HG03097 (cell line): ENCODE results near the gene OSBPL5.

Source experiments
- ATAC-seq: cut with Tn5 transposase; IDR thresholded peaks from one replicate; pipeline ENCODE4 v1.9.1; 2021; ENCODE audit not compliant: unreplicated experiment, low FRiP score

Gene OSBPL5

DNA sequence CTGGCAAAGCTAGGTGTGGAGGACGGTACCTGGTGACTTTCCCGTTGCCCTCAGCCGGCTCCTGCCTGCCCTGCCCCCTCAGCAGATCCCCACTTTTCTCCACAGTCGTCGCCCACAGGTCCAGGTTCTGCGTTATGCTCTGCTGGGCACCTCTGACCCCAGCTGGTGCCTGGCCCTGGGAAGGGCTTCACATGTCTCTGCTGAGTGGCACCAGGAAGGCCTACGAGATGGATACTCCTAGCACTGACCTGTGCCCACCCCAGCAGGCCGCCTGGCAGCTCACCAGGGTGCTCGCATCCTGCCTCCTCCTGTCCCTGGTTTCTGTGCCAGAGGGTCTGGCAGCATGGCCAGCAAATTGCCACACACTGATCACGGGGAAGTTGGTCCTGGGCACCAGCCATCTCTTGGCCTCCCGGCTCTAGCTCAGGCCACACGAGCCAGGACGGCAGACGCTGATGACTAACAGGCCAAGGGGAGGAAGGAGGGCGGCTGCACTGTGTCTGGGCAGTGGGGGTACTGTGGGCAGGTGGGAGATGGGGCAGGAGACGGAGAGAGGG lies 121.7 kb downstream of the OSBPL5 start:
- ATAC-seq = no peak

DNA sequence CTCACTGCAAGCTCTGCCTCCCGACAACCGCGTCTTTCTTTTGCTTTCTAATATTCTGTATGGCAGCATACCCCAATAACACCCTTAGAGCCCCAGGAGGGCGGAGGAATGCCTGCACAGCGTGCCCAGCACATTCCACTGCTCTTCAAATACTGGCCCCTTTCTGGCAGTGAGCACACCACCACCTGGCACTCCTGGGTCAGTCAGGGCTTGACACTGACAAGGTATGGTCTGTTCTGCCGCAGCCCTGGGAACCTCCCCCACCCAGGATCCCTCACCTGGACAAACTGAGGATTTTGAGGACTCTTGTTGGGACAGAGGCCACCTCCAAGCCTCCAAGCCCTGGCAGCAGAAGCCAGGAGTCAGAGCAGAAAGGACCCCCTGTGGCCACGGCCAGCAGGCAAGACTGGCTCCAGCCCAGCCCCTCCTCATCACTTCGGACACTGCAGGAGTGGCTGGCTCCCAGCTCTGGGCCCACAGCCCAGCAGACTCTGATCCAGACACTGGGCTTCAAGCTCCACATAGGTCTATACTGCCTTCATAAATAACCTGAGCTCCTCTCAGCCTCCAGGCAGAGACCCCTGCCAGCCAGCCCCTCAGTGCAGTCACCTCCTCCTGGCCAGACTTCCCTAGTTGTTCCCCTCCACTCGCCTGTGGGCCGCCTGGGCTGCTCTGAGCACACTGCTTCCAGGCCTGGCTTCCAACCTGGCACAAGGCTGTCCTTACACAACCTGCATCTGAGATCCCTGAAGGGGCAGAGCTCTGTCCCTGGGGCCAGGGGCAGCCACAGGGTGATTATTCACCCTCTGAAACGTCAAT lies 122.4 kb downstream of the OSBPL5 start:
- ATAC-seq = no peak

DNA sequence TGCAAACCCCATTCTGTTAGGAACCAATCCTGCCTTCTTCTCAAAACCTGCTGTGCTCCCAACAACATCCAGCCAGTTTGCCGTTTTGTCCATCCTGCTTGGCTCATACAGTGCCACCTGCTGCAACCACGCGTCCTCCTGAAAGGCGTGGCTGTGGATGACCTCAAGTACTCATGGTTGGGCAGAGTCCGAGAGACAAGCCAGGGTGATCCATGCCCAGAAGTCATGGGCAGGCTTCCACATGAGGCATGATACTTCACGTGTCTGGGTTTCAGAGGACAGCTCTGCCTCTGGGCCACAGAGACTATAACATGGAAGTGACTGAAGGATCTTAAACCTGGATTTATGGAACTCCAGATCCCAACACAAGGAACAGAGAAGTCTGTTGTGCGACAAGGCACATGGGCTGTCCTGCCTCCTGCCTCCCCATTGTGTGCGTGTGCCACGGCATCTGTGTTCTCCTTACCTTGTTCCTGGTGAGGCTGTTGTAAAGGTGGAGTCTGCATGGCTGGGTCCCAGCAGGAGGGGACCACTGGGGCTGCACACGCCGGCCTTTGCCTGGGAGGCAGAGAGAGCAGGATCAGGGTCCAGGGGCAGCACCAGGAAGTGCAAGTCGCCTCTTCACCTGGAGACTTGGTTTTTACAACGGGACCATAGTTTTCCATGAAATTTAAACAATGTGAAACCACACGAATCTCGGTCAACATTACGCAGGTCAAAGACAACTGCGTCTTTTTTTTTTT lies 123.2 kb downstream of the OSBPL5 start:
- no peak for ATAC-seq

DNA sequence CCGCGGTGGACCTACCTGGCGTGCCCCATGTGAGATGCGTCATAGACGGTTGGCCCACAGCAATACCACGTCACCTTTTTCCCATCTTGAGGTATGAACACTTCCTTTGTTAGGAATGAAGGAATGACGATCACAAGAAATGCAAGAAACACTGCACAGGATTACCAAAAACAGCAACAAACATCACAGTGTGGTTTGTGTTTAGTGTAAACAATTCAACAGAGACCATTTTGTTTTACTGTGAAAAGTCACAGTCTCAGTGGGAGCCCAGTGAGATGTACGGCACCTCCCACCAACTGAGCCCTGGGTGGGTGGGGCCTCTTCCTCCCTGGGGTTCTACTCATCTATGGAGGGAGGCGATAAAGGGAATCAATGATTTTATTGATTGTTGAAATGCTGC lies 124.2 kb downstream of the OSBPL5 start:
- ATAC-seq = no peak

DNA sequence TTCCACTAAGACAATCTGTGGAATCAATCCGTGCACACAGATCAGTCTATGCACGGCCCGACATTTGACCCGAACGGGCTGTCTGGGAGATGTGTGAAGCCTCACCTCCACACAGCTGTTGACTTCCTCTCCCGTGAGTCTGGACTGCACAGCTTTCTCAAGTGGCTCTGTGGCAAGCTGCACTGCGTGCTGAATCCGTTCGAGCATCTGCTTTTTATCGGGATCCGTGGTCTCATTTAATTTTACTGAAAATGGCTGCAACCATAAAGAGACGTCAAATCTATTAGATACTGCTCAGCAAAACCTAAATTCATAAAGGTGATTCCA lies 127.2 kb downstream of the OSBPL5 start:
- no peak for ATAC-seq
